ENCODE measurements around the gene PRMT7.

DNA sequence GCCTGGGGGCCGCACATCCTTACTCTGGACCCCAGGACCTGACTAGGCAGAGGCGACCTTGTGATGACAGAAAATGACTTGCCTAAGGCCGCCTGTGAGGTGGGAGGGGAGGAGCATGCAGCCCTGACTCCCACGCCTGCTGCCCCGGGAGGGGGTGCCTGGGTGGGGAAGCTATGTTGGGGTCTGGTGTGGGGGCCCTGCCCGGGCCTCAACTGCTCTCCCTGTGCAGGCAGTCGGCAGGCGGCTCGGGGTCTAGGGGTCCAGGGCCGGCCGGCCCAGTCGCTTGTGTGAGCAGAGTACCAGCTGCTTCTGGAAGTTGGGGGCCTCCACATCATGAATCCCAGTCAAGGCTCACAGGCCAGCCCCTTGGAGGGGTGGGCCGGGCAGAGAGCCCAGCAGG lies 48.1 kb downstream of the PRMT7 start:
- TF ChIP-seq, protein P1, sequence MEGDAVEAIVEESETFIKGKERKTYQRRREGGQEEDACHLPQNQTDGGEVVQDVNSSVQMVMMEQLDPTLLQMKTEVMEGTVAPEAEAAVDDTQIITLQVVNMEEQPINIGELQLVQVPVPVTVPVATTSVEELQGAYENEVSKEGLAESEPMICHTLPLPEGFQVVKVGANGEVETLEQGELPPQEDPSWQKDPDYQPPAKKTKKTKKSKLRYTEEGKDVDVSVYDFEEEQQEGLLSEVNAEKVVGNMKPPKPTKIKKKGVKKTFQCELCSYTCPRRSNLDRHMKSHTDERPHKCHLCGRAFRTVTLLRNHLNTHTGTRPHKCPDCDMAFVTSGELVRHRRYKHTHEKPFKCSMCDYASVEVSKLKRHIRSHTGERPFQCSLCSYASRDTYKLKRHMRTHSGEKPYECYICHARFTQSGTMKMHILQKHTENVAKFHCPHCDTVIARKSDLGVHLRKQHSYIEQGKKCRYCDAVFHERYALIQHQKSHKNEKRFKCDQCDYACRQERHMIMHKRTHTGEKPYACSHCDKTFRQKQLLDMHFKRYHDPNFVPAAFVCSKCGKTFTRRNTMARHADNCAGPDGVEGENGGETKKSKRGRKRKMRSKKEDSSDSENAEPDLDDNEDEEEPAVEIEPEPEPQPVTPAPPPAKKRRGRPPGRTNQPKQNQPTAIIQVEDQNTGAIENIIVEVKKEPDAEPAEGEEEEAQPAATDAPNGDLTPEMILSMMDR (conservative IDR thresholded peaks at IDR 0.05; ENCODE audit: low read length): no peak
- TF ChIP-seq EZH2phosphoT487 (IDR thresholded peaks at IDR 0.05; ENCODE audit: borderline replicate concordance): no peak
